Activated T-helper 17 cell treated with anti-CD3 and anti-CD28 coated beads, Interleukin-2, amount 50 U/mL, for 72 hours (primary cell): Measurements from ENCODE around the gene OR51L1. TPM values are rescaled to one million over a fixed set of nuclear protein-coding genes. Genes with fewer than 3 reads are reported as not detected.

Experiments
- ATAC-seq: fragments of 150-1000 bp; cut with Tn5 transposase; replicated peaks from 2 replicates; pipeline ENCODE4 v1.10.0; 2021; ENCODE audit warnings: mild to moderate bottlenecking, moderate library complexity
- H3K27ac Mint-ChIP-seq: one replicate; pipeline ENCODE4 v1.8.0; 2022; ENCODE audit warnings: mixed read lengths
- H3K27me3 Mint-ChIP-seq: one replicate; pipeline ENCODE4 v1.8.0; 2022; ENCODE audit warnings: mixed read lengths
- H3K36me3 Mint-ChIP-seq: one replicate; pipeline ENCODE4 v1.8.0; 2022; ENCODE audit warnings: low read depth, mild to moderate bottlenecking, mixed read lengths
- H3K4me1 Mint-ChIP-seq: one replicate; pipeline ENCODE4 v1.8.0; 2022; ENCODE audit warnings: mixed read lengths
- H3K4me3 Mint-ChIP-seq: one replicate; pipeline ENCODE4 v1.8.0; 2022; ENCODE audit warnings: mild to moderate bottlenecking, mixed read lengths
- H3K9me3 Mint-ChIP-seq: one replicate; pipeline ENCODE4 v1.8.0; 2022; ENCODE audit warnings: mixed read lengths
- total RNA-seq, 2 donors: library from RNA; stranded (reverse); gene quantifications; one replicate each; pipeline ENCODE4 v1.2.3, GENCODE V29; 2022

The OR51L1 gene
- total RNA-seq, 2 donors from 2014 or later, result not detected

- Mint-ChIP-seq H3K27ac (no peak overlapping the region), H3K4me3 (no peak overlapping the region), H3K9me3 (peaks cover 18% of the 10 kb centered on the region), H3K36me3 (no peaks in the 10 kb centered on the region), H3K4me1 (no peaks in the 10 kb centered on the region), H3K27me3 (no peaks in the 10 kb centered on the region)
- ATAC-seq, result no peak
Measured at GRCh38 chr11:5021996-5022395, 27.3 kb downstream of the OR51L1 start.

GRCh38 chr11:5036669-5037068 is 42.0 kb downstream of the OR51L1 start:
- no peak overlapping the region for H3K27ac Mint-ChIP-seq
- no peaks in the 10 kb centered on the region for H3K36me3 Mint-ChIP-seq
- no peak overlapping the region for H3K4me3 Mint-ChIP-seq
- H3K9me3 Mint-ChIP-seq, result no peaks in the 10 kb centered on the region
- H3K27me3 Mint-ChIP-seq, result peaks cover 4% of the 10 kb centered on the region
- ATAC-seq, result no peak
- no peaks in the 10 kb centered on the region for H3K4me1 Mint-ChIP-seq

DNA sequence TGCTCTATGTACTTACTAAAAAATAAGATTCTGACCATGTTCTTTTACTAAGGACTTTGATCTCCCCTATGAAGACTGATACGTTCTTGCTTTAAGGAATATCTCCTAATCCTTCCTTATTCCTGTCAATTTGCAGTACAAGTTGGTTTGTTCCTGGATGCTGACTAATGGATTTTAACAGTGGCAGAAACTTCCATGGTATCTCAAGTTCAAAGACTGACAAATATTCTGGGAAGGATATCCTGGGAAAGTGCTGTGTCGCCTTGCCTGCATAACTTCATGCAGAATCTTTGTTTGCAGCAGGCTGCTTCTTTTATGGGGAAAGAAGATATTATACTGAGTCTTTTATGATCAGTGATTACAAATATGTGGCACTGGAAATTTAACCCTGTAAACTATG is 43.3 kb downstream of the OR51L1 start:
- Mint-ChIP-seq H3K27ac (no peak overlapping the region), H3K9me3 (no peaks in the 10 kb centered on the region), H3K4me3 (no peak overlapping the region), H3K36me3 (no peaks in the 10 kb centered on the region), H3K27me3 (peaks cover 4% of the 10 kb centered on the region), H3K4me1 (no peaks in the 10 kb centered on the region)
- ATAC-seq, result no peak

DNA sequence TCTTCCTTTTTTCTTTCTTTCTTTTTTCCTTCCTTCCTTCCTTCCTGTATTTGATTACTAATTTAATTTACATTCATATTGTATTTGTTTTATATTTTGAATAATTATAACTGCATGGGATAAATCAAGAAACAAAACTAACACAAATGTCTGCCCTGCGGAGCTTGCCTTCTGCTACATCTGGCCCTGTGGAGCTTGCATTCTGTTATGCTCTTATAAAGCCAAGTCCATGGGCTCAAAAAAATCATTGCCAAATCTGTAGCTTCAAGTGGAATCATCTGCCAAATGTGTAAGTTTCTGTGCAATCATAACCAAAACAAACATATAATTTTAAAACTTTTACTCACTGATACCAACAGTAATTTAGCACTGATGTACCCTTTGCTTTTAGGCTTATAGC is 43.7 kb downstream of the OR51L1 start:
- no peak overlapping the region for H3K27ac Mint-ChIP-seq
- no peak for ATAC-seq
- peaks cover 4% of the 10 kb centered on the region for H3K27me3 Mint-ChIP-seq
- H3K9me3 Mint-ChIP-seq, result no peaks in the 10 kb centered on the region
- no peaks in the 10 kb centered on the region for H3K4me1 Mint-ChIP-seq
- H3K36me3 Mint-ChIP-seq, result no peaks in the 10 kb centered on the region
- H3K4me3 Mint-ChIP-seq, result no peak overlapping the region

DNA sequence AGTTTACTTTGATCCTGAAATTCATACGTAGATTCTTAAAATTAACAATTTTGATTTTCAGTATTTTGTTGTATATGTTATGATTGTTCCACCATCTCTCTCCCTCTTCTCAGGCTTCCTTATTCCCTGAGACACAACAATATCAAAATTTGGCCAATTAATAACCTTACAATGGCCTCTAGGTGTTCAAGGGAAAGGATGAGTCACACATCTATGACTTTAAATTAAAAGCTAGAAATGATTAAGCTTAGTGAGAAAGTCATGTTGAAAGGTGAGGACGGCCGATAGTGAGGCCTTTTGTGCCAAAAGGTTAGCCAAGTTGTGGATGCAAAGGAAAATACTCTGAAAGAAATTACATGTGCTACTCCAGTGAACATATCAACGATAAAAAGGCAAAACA is 46.2 kb downstream of the OR51L1 start:
- Mint-ChIP-seq H3K4me1 (no peaks in the 10 kb centered on the region), H3K4me3 (no peak overlapping the region), H3K36me3 (no peaks in the 10 kb centered on the region), H3K27ac (no peak overlapping the region), H3K27me3 (peaks cover 4% of the 10 kb centered on the region), H3K9me3 (no peaks in the 10 kb centered on the region)
- no peak for ATAC-seq

DNA sequence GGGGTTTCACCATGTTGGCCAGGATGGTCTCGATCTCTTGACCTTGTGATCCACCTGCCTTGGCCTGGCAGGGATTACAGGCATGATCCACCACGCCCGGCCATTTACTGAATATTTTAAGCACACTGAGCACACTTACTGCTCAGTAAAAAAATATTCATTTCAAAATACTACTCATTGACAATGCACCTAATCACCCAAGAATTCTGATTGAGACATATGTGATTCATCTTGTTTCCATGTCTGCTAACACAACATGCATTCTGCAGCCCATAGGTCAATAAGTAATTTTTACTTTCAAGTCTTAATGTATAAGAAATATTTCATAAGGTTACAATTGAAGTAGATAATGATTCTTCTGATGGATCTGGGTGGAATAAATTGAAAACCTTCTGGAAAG is 47.4 kb downstream of the OR51L1 start:
- Mint-ChIP-seq H3K9me3 (no peaks in the 10 kb centered on the region), H3K27me3 (peaks cover 4% of the 10 kb centered on the region), H3K36me3 (no peaks in the 10 kb centered on the region), H3K4me3 (no peak overlapping the region), H3K4me1 (no peaks in the 10 kb centered on the region), H3K27ac (no peak overlapping the region)
- no peak for ATAC-seq

- Mint-ChIP-seq H3K36me3 (no peaks in the 10 kb centered on the region), H3K9me3 (no peaks in the 10 kb centered on the region)
Measured at GRCh38 chr11:5043380-5043779, 48.7 kb downstream of the OR51L1 start.

DNA sequence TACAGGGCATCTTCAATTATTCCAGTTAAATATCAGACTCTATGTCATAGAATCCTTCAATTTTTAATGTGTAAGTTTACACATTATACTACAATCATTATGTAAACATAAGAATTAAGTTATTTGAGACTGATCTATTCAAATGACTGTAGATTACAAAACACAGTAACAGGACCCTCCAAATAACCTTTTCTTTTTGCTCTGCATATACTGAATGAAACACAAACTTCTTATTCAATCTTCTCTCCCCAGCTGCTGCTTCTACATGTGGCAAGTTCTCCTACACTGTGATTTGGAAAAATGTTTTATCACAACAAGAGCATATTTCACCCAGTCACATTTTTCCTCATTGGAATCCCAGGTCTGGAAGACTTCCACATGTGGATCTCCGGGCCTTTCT is 51.6 kb downstream of the OR51L1 start, which contains the start of gene OR52J3:
OR52J3 (plus strand) TSS at position 301 of the 400 bp plus-strand sequence; CDS start at position 301, 0 bp downstream.
- no peak for ATAC-seq
- Mint-ChIP-seq H3K4me3 (no peak within 1 kb of the TSS), H3K36me3 (no peaks in the 10 kb centered on the region), H3K9me3 (no peaks in the 10 kb centered on the region), H3K27ac (no peak within 1 kb of the TSS), H3K4me1 (no peaks in the 10 kb centered on the region), H3K27me3 (peaks cover 4% of the 10 kb centered on the region)

More at GRCh38 chr11:5043380-5043779, 48.7 kb downstream of the OR51L1 start:
- Mint-ChIP-seq H3K27me3 (peaks cover 4% of the 10 kb centered on the region), H3K4me1 (no peaks in the 10 kb centered on the region), H3K4me3 (no peak overlapping the region), H3K27ac (no peak overlapping the region)
- ATAC-seq, result no peak

DNA sequence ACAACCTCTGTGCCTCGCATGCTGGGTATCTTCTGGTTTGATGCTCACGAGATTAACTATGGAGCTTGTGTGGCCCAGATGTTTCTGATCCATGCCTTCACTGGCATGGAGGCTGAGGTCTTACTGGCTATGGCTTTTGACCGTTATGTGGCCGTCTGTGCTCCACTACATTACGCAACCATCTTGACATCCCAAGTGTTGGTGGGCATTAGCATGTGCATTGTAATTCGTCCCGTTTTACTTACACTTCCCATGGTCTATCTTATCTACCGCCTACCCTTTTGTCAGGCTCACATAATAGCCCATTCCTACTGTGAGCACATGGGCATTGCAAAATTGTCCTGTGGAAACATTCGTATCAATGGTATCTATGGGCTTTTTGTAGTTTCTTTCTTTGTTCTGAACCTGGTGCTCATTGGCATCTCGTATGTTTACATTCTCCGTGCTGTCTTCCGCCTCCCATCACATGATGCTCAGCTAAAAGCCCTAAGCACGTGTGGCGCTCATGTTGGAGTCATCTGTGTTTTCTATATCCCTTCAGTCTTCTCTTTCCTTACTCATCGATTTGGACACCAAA is 52.2 kb downstream of the OR51L1 start:
- Mint-ChIP-seq H3K9me3 (no peaks in the 10 kb centered on the region), H3K4me3 (no peak overlapping the region), H3K27ac (no peak overlapping the region), H3K36me3 (no peaks in the 10 kb centered on the region), H3K4me1 (no peaks in the 10 kb centered on the region), H3K27me3 (peaks cover 3% of the 10 kb centered on the region)
- ATAC-seq, result no peak

Other genes with a start within 250 kb of the OR51L1 start
- not detected for gene OR51F1, start 224.9 kb upstream of the OR51L1 start, total RNA-seq
- not detected for gene OR52R1, start 190.5 kb upstream of the OR51L1 start, total RNA-seq
- gene OR51F2, start 173.5 kb upstream of the OR51L1 start, total RNA-seq, result not detected
- not detected for gene OR51S1, start 145.6 kb upstream of the OR51L1 start, total RNA-seq
- gene OR51T1, start 113.0 kb upstream of the OR51L1 start, total RNA-seq, result not detected
- gene OR51A7, start 91.1 kb upstream of the OR51L1 start, total RNA-seq, result not detected
- not detected for gene OR51G2, start 75.5 kb upstream of the OR51L1 start, total RNA-seq
- not detected for gene OR51G1, start 70.5 kb upstream of the OR51L1 start, total RNA-seq
- not detected for gene OR51A4, start 47.2 kb upstream of the OR51L1 start, total RNA-seq
- gene OR51A2, start 39.1 kb upstream of the OR51L1 start, total RNA-seq, result not detected
- gene OR52J3, start 51.7 kb downstream of the OR51L1 start, total RNA-seq, result not detected
- gene OR52E2, start 64.8 kb downstream of the OR51L1 start, total RNA-seq, result not detected
- not detected for gene OR52E1, start 74.7 kb downstream of the OR51L1 start, total RNA-seq
- gene OR52A5, start 143.5 kb downstream of the OR51L1 start, total RNA-seq, result not detected
- gene OR52A1, start 159.9 kb downstream of the OR51L1 start, total RNA-seq, result under 1 TPM in 1 of 2 donors, not detected in 1; 0.03 TPM
- not detected for gene OR51V1, start 205.8 kb downstream of the OR51L1 start, total RNA-seq
- gene HBB, start 232.2 kb downstream of the OR51L1 start, total RNA-seq, result not detected
- gene HBD, start 239.6 kb downstream of the OR51L1 start, total RNA-seq, result not detected